GM18517 (cell line): Measurements from ENCODE around the gene IL2.

Experiments
- ATAC-seq: cut with Tn5 transposase; IDR thresholded peaks from one replicate; pipeline ENCODE4 v1.9.1; 2021; ENCODE audit warnings: mild to moderate bottlenecking, moderate library complexity; ENCODE audit not compliant: unreplicated experiment

The IL2 gene

DNA sequence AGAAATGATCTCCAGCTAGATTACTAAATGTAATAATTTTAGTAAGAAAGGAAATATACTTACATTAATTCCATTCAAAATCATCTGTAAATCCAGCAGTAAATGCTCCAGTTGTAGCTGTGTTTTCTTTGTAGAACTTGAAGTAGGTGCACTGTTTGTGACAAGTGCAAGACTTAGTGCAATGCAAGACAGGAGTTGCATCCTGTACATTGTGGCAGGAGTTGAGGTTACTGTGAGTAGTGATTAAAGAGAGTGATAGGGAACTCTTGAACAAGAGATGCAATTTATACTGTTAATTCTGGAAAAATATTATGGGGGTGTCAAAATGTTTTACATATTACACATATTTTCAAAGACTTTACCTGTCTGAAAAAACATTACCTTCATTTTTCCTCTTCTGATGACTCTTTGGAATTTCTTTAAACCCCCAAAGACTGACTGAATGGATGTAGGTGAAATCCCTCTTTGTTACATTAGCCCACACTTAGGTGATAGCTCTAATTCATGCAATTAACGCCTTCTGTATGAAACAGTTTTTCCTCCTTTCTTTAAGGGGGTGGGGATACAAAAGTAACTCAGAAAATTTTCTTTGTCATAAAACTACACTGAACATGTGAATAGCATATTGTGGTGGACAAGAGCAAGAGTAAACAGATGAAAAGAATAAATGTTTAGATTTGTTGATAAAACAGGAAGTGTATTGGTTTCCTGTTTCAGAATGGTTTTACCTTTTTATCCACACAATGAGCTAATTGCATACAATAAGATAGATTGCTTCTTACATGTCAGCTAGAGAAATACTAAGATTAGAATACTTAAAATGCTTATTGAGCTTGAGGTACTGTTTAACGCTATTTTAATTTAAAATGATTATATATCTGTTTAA is at the start of gene IL2:
IL2 (minus strand) TSS at position 495 of the 886 bp plus-strand sequence; CDS start at position 210, 285 bp downstream.
- ATAC-seq: no peak

DNA sequence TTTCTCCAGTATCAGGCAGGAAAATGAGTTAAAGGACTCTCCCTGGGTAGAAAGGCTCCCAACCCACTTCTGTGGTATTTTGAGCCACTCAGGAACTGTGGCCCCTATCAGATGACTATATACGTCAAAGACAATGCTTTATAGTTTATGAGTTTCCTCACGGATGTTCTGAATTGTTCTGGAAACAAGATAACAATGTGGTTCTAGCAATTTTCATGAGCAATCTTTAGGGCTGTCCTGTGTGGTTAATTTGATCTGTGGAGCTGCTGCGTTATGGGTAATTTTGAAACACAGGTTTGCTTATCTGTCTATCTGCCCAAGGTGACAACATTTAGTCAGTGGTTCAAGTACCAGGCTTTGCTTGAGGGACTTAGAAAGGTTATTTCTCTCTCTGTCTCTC is 46.7 kb upstream of the IL2 start:
- ATAC-seq: no peak

DNA sequence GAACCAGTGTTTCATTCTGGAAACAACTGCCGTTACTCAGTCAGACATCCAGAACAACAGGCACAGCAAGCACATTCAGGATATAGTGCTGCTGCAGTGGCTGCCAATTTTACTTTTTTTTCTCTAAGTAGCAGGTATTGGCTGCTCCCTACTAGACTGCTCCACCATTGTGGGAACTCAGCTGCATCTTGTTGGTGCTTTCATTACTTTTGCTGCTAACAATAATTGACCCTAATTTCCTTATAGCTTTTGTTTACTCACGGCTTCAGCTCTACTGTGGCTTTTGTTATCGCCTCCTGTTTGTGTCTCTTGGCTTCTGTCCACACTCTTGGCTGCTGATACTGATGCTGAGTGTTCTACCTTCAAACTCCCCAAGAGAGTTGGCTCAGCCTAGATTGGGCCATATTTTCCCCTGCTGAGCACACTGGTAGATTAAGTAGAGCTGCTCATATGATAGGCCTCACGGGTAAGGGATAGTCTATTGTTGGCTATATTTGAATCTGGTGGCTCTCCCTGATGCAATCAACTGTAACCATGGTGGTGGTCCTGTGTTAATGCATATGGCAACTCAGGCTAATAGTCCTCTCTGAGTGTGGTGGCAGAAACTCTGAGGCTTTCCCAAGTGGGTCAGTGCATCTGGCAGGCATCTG is 44.5 kb upstream of the IL2 start:
- ATAC-seq: no peak

DNA sequence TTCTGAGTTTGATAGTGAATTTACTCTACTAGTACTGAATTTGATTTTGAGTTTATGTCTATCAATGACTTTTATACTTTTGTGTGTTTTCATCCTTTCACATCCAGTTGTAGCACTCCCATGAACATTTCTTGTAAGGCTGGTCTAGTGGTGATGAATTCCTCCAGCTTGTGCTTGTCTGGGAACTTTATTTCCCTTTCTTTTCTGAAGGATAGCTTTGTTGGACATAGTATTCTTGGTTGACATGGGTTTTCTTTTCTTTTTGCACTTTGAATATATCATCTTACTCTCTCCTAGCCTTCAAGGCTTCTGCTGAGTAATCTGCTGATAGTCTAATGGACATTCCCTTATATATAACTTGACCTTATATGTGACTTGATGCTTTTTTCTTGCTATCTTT is 32.5 kb upstream of the IL2 start:
- ATAC-seq: no peak

DNA sequence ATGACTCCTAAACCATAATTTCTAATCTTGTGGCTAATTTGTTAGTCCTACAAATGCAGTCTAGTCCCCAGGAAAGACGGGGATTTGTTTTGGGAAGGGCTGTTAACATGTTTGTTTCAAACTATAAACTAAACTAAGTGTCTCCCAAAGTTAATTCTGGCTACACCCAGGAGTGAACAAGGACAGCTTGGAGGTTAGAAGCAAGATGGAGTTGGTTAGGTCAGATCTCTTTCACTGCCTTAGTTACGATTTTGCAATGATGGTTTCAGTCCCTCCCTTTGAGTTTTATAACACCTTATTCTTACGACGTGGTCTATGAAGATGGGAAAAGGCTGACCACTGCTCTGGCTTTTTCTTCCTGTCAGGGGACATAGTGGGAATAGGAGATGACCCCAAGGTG is 27.0 kb upstream of the IL2 start:
- no peak for ATAC-seq

DNA sequence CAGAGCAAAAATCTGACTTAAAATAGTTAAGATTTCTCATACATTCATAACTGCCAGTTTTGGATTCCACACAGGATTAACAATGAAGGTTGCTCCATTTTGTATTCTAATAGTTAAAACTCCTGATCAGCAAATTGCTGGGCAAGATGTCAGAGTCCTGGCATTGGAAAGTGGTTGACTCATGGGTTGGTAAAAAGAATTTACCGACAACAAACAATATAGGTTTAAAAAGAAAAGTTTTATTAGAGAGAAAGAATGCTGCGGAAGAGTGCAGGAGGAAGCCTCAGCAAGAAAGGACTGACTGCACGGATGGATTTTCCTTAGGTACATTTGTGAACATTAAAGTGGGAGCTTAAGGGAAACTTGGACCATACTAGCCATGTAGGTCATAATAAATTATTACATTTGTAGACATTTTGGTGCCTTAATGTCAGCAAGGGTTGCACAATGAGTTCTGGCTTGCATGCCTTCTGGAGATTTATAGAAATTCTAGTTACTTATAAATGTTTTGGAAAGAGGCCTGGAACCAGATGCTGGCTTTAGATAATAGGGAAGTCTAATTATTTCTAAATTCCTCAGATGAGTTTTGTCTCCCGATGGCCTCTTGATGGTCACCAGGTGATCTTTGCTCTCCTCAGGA is 25.4 kb upstream of the IL2 start:
- no peak for ATAC-seq

DNA sequence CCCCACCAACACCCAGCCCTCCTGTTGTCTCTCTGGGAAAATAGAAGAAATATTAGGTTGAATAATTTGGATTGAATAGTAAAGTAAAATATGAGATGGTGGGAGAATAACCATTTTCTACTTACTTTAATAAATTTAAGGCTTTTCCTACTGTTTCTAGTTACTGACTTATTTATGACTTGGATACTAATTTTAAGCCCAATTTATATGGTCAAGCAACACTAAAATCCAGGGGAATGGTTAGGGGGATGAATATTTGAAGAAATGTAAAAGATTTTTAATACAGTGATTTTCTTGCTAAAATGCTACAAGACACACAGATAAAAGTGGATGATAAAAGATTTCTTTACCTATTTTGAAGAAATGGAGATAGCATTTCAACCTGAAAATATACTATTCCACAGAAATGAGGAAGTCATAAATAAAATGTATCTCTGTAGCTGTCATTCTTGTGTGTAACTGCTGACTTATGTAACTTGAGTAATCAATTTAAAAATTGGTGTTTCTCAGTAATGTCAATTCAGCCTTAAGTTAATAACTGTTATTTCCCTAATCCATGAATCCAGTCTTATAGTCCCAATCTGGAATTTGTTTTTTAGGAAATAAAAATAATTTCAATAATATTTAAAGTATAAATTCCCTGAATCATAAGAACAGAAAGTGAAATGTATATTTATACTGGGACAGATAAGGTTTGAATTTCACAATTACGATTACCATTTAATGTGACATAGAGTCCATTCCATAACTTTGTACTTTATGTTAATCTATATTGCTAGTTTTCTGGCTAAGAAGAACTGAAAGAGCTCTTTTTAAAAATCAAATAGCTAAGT is 24.3 kb upstream of the IL2 start:
- ATAC-seq: no peak

DNA sequence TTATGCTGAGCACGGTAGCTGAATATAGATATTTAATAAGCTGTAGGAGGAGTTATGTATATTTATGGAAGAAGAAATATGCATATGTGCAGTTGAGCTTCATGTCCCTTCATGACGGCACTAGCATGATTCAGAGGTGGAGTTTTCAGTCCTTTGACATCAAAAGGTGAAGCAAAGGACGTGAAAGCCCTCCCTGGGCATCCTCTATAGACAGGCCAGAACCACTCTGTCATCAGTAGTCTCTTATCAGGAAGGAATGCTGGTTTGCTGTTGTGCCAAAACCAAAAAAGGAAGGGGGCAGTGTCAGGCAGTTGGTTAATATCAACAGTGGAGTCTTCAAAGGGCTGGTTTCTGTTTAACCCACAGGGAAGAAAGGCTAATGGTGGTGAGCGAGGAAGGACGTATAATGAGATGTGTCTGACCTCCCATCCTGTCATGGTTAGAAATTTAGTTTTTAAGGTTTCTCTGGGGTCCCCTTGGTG is 23.5 kb upstream of the IL2 start:
- ATAC-seq: no peak

DNA sequence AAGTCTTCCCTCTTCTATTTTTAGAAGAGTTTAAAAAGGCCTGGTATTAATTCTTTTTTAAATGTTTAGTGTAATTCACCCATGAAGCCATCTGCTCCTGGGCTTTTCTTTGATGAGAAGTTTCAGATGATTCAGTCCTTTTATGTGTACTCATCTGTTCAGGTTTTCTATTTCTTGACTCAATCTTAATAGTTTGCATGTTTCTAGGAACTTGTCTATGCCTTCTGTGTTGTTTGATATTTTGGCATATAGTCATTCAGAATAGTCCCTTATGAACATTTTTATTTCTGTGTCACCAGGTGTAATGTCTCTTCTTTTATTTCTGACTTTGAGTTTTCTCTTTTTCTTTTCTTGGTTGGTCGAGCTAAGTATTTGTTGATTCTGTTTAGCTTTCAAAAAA is 20.2 kb upstream of the IL2 start:
- no peak for ATAC-seq

DNA sequence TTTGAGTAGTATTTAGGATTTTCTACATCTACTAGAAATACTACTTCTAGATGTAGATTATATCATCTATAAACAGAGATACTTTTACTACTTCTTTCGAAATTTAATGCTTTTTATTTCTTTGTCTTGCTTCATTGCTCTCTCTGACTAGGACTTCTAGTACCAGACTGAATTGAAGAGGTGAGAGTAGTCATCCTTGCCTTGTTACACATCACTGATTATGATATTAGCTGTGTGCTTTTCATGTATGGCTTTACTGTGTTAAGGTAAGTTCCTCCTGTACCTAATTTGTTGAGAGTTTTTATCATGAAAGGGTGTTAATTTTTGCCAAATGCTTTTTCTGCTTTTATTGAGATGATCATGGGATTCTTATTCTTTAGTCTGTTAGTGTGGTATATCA is 19.6 kb upstream of the IL2 start:
- ATAC-seq: no peak

DNA sequence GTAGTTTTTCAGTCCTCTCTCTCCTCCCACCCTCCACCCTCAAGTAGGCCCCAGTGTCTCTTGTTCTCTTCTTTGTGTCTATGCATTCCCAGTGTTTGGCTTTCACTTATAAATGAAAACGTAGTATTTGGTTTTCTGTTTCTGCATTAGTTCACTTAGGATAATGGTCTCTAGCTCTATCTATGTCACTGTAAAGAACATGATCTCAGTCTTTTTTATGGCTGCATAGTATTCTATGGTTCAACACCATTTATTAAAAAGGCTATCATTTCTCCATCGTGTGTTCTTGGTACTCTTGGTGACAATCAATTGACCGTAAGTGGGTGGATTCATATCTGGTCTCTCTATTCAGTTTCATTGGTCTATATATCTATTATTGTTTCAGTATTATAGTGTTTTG is 18.7 kb upstream of the IL2 start:
- no peak for ATAC-seq

DNA sequence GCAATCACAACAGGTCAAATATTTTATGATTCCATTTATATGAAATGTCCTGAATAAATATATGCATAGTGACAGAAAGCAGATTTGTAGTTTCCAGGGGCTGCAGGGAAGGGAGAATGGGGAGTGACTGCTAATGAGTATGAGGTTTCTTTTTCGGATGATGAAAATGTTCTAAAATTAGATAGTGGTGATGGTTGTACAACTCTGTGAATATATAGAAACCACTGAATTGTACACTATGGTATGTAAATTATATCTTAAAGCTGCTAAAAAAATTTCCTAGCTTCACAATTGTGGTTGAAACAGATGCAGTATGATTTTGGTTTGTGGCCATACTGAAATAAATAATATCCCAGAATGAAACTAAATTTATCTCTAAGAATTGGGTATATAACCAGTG is 12.9 kb upstream of the IL2 start:
- ATAC-seq: no peak

DNA sequence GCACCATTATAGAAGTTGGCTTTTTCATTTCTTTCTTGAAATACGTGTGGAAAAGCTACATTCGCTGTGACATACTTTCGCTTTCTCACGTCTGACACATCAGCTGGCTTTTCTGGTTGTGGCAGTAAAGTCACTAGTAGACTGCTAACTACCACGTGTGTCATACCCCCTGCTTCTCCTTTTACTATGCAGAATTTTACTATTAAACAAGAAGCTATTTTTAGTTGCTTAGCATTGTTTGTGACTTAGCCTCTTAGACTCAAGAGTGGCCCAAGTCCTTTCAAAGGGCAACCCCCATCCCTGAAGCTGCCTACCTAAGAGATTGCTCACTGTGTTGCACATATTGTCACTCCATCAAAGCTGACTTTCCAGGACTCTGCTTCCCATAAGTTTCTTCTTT is 2.1 kb upstream of the IL2 start:
- peak; percentile 83 for ATAC-seq

DNA sequence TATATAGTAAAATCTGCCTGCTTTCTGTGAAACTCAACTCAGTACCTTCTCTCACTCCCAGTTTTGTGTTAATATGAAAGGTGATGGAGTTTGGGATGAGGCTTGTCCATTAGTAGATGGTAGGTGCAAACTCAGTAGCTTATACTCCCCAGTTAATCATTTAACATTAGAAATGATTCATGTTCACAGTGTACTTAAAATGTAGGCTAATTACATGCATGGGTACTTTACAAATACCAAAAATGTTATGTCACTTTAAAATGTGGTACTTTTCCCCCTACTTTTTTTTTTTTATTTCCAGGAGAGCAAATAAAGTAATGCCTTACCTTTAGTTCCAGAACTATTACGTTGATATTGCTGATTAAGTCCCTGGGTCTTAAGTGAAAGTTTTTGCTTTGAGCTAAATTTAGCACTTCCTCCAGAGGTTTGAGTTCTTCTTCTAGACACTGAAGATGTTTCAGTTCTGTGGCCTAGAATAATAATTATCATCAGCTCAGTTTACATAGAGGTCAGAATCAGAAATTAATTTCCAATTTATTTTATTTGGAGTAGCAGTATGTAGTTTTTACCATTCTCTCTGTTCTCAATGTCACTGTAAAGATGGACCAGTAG is 3.0 kb downstream of the IL2 start:
- ATAC-seq: no peak

DNA sequence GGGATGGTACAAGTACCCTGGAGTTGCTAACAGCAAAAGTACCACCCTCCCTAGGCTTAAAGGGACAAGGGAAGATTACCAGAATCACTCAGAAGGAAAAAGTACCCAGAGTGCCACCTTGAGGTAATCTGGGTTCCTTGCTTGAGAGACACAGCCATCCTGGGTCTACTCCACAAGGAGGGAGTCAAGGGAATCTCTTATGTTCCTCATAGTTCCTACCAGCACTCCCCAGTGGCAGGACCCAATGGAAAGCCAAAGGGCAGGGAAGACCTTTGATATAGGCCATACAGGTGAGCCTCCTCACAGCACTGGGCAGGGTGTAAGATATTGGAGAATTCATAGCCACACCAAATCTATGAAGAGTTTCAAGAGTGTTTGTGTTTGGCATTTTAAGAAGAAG is 5.7 kb downstream of the IL2 start:
- no peak for ATAC-seq

DNA sequence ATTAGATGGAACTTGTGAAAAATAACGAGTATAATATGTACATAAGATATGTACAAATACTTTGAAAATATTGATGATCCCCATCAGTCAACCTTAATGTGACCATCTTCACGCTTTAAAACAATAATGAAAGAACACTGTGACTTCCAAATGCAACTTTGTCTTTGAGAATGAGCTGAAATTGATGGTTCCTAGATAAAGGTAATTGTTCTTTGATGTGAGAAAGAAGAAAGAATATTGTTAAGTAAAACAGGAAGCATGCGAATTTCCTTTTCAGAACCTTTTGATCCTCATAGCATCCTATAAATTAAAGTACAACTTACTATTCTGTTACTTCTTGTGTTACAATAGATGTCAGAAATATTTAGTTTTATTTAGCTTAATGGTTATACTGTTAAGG is 22.2 kb downstream of the IL2 start:
- ATAC-seq: no peak

DNA sequence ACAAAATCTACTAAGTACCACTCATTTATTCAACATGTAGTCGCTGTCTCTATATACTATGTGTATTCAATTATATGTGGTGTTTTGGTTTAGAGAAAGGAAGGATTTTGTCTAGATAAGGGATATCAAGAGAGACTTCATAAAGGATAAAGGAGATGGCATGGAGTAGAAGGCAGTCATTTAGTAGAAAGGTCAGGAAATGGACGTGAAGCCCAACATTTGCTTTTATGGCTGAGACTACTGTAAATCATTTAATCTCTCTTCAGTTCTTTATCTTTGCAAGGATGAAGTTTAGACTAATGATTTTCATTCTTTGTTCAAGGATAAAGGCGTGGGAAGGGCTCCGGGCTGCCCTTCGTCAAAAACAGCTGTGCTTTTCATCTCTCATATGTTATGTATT is 25.2 kb downstream of the IL2 start:
- no peak for ATAC-seq

DNA sequence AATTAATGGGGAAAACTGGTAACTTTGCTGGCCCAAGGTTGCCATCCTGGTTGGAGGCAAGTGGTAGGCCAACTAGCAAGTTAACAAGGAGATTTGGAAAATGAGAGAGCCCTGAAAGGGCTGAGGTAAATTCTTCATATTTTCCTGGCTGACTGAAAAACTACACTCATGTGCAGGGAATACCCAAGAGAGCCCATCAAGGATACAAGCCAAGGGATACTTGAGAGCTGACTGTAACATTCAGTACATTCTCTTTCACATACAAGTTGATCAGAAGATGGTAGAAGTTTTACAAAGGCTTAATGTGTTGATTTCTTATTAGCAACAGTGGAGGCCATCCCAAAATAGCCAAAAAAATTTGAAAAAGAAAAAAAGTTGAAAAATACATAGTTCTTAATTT is 33.3 kb downstream of the IL2 start:
- ATAC-seq: no peak

DNA sequence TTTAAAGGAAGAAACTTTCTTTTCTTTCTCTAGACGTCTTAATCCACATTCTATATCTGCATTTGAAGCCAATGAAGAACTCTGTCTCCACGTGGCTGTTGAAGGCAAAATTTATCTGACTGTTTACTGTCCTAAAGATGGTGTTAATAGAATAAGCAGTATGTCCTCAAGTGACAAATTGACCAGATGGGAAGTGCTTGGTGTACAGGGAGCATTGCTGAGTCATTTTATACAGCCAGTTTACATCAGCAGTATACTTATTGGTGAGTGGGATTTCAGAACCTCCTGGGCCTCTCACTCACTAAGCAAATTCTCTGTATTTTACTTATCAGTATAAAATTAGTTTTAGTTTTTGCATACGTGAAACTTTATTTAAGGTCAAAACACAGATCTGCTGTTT is 44.0 kb downstream of the IL2 start:
- ATAC-seq: no peak

DNA sequence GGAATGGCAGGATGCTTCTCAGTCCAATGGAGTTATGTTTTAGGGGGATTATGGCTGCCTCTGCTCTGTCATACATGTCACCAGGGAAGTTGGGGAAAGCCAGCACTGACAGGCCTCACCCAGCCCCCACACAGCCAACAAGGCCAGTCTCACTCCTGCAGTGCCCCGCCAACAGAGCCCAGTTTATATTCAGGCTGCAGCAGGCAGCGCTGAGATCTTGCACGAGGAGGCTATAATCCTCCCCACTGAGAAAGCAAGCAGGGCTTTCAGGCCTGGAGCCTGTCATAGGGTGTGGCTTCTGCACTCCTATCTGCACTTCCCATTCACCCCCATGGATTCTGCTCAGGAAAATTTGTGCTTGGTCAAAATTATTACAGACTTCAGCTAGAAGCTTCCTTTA is 52.7 kb downstream of the IL2 start:
- no peak for ATAC-seq
